H9 (cell line): ENCODE data around the gene DHRS1. TPM values are rescaled to one million over a fixed set of nuclear protein-coding genes. Genes with fewer than 3 reads are reported as not detected.

Experiments used
- DNase-seq: peaks from one replicate; pipeline ENCODE4 v3.0.0-alpha.2; 2017
- H2AFZ ChIP-seq: one replicate; pipeline ENCODE4 v1.6.1; 2013; ENCODE audit warnings: mild to moderate bottlenecking, low read length, control low read depth, moderate library complexity
- H2AK5ac ChIP-seq: 2 replicates; pipeline ENCODE4 v1.6.1; 2013; ENCODE audit warnings: low read length, control low read depth, mixed read lengths; ENCODE audit not compliant: insufficient read length
- H2BK120ac ChIP-seq: one replicate; pipeline ENCODE4 v1.6.1; 2013; ENCODE audit warnings: low read depth, mild to moderate bottlenecking, low read length, control low read depth, inconsistent platforms; ENCODE audit not compliant: poor library complexity, severe bottlenecking
- H2BK12ac ChIP-seq: 2 replicates; pipeline ENCODE4 v1.6.1; 2013; ENCODE audit warnings: low read length, control low read depth, mixed read lengths, low read depth; ENCODE audit not compliant: insufficient read length
- H2BK15ac ChIP-seq: 2 replicates; pipeline ENCODE4 v1.6.1; 2013; ENCODE audit warnings: low read depth, low read length, control low read depth
- H2BK20ac ChIP-seq: one replicate; pipeline ENCODE4 v1.6.1; 2013; ENCODE audit warnings: low read depth, mild to moderate bottlenecking, low read length, control low read depth, inconsistent platforms; ENCODE audit not compliant: poor library complexity, severe bottlenecking
- H2BK5ac ChIP-seq: 2 replicates; pipeline ENCODE4 v1.6.1; 2013; ENCODE audit warnings: low read length, control low read depth, mixed read lengths; ENCODE audit not compliant: insufficient read length
- H3K14ac ChIP-seq: 2 replicates; pipeline ENCODE4 v1.6.1; 2013; ENCODE audit warnings: low read length, control low read depth; ENCODE audit not compliant: insufficient read depth
- H3K18ac ChIP-seq: 2 replicates; pipeline ENCODE4 v1.6.1; 2013; ENCODE audit warnings: low read depth, mild to moderate bottlenecking, mixed read lengths, low read length, control low read depth; ENCODE audit not compliant: insufficient read length
- H3K23ac ChIP-seq: 2 replicates; pipeline ENCODE4 v1.6.1; 2013; ENCODE audit warnings: low read length, control low read depth, mixed read lengths, low read depth; ENCODE audit not compliant: insufficient read length
- H3K23me2 ChIP-seq: 2 replicates; pipeline ENCODE4 v1.6.1; 2013; ENCODE audit warnings: low read depth, mild to moderate bottlenecking, mixed read lengths, low read length, control low read depth; ENCODE audit not compliant: insufficient read length, poor library complexity, severe bottlenecking
- H3K27ac ChIP-seq: 2 replicates; pipeline ENCODE4 v1.5.1; 2013; ENCODE audit warnings: low read length, control low read depth, mixed read lengths, low read depth; ENCODE audit not compliant: insufficient read length
- H3K27me3 ChIP-seq: 2 replicates; pipeline ENCODE4 v1.6.1; 2013; ENCODE audit warnings: low read length, control low read depth, inconsistent platforms; ENCODE audit not compliant: insufficient read depth
- H3K4ac ChIP-seq: 2 replicates; pipeline ENCODE4 v1.6.1; 2013; ENCODE audit warnings: low read depth, mild to moderate bottlenecking, control low read depth, inconsistent platforms, low read length, moderate library complexity
- H3K4me1 ChIP-seq: 2 replicates; pipeline ENCODE4 v1.6.1; 2013; ENCODE audit warnings: low read length, control low read depth, inconsistent platforms; ENCODE audit not compliant: insufficient read depth
- H3K4me2 ChIP-seq: 2 replicates; pipeline ENCODE4 v1.6.1; 2013; ENCODE audit warnings: low read length, control low read depth, mixed read lengths; ENCODE audit not compliant: insufficient read length, insufficient read depth
- H3K56ac ChIP-seq: 2 replicates; pipeline ENCODE4 v1.6.1; 2013; ENCODE audit warnings: low read depth, mild to moderate bottlenecking, mixed read lengths, low read length, control low read depth; ENCODE audit not compliant: insufficient read length
- H3K79me1 ChIP-seq: 2 replicates; pipeline ENCODE4 v1.6.1; 2013; ENCODE audit warnings: low read depth, mild to moderate bottlenecking, moderate library complexity, low read length, control low read depth, inconsistent platforms; ENCODE audit not compliant: insufficient read depth, poor library complexity, severe bottlenecking
- H3K79me2 ChIP-seq: 2 replicates; pipeline ENCODE4 v1.6.1; 2013; ENCODE audit warnings: low read length, control low read depth, inconsistent platforms; ENCODE audit not compliant: insufficient read depth
- H3K9ac ChIP-seq: 2 replicates; pipeline ENCODE4 v1.6.1; 2013; ENCODE audit warnings: low read length, control low read depth, mixed read lengths; ENCODE audit not compliant: insufficient read length; ENCODE audit errors: extremely low read depth
- H3K9me3 ChIP-seq: one replicate; pipeline ENCODE4 v1.6.1; 2013; ENCODE audit warnings: low read depth, low read length, inconsistent platforms; ENCODE audit not compliant: control insufficient read depth
- H3T11ph ChIP-seq: one replicate; pipeline ENCODE4 v1.6.1; 2013; ENCODE audit warnings: mild to moderate bottlenecking, low read length, control low read depth, inconsistent platforms
- H4K20me1 ChIP-seq: one replicate; pipeline ENCODE4 v1.6.1; 2013; ENCODE audit not compliant: control insufficient read depth, insufficient read length, insufficient read depth
- H4K5ac ChIP-seq: 2 replicates; pipeline ENCODE4 v1.6.1; 2013; ENCODE audit warnings: low read depth, mild to moderate bottlenecking, mixed read lengths, low read length, control low read depth; ENCODE audit not compliant: insufficient read length
- H4K8ac ChIP-seq: replicated peaks from 2 replicates; pipeline ENCODE4 v1.6.1; 2013; ENCODE audit warnings: low read length, control low read depth, mixed read lengths, low read depth; ENCODE audit not compliant: insufficient read length
- H4K91ac ChIP-seq: 2 replicates; pipeline ENCODE4 v1.6.1; 2013; ENCODE audit warnings: low read depth, mild to moderate bottlenecking, moderate library complexity, mixed read lengths, low read length, control low read depth; ENCODE audit not compliant: insufficient read length
- H3K27ac Mint-ChIP-seq, 3 experiments: 2 replicates in 2 of 3; 3 replicates in 1 of 3; pipeline ENCODE4 v1.8.0; 2020 to 2021; ENCODE audit warnings: mixed read lengths in 3 of 3, mild to moderate bottlenecking in 1 of 3, moderate library complexity in 1 of 3
- H3K27me3 Mint-ChIP-seq: 2 replicates; pipeline ENCODE4 v1.8.0; 2021; ENCODE audit warnings: low read depth, mild to moderate bottlenecking, moderate library complexity, mixed read lengths
- H3K36me3 Mint-ChIP-seq, 3 experiments: 2 replicates in 2 of 3; 3 replicates in 1 of 3; pipeline ENCODE4 v1.8.0; 2020 to 2021; ENCODE audit warnings: low read depth in 3 of 3, mixed read lengths in 3 of 3; ENCODE audit not compliant: insufficient read depth in 1 of 3
- H3K4me1 Mint-ChIP-seq, 2 experiments: 2 replicates each; pipeline ENCODE4 v1.8.0; 2020; ENCODE audit warnings: mixed read lengths in 2 of 2
- H3K4me3 Mint-ChIP-seq, 2 experiments: 2 replicates in 1 of 2; 3 replicates in 1 of 2; pipeline ENCODE4 v1.8.0; 2020 to 2021; ENCODE audit warnings: mild to moderate bottlenecking in 2 of 2, mixed read lengths in 2 of 2, moderate library complexity in 1 of 2
- H3K9me3 Mint-ChIP-seq, 2 experiments: 2 replicates in 1 of 2; 3 replicates in 1 of 2; pipeline ENCODE4 v1.8.0; 2020; ENCODE audit warnings: mild to moderate bottlenecking in 2 of 2, mixed read lengths in 2 of 2, moderate library complexity in 1 of 2
- WGBS: extraction: QIAGEN DNeasy Blood & Tissue Kit; methylation state at CpG from one replicate; pipeline ENCODE4 v1.1.7; 2013; ENCODE audit warnings: missing lambda C conversion rate, low lambda C conversion rate, mixed read lengths; ENCODE audit not compliant: insufficient read length; ENCODE audit errors: extremely low coverage; 5-methylcytosine and 5-hydroxymethylcytosine counted together
- total RNA-seq: library from RNA; stranded (reverse); gene quantifications from 2 replicates; pipeline ENCODE4 v1.2.1, GENCODE V29; 2021
- TF ChIP-seq, protein P1 (sequence below): fragments of 200-600 bp; sonication (generic); conservative IDR thresholded peaks from 3 replicates; pipeline ENCODE4 v1.8.0; 2021; ENCODE audit warnings: antibody characterized with exemption, mild to moderate bottlenecking

The DHRS1 gene
- total RNA-seq, 1 experiment from 2014 or later = 19.1 TPM

GRCh38 chr14:24314377-24315193 is 15.0 kb upstream of the DHRS1 start:
- no peaks in the 10 kb centered on the region for H3K9me3 ChIP-seq
- no peaks in the 10 kb centered on the region for H3K79me1 ChIP-seq
- WGBS = no CpG with 5 or more reads among the region's 5 CpGs
- H3K27me3 ChIP-seq = peaks cover 2% of the 10 kb centered on the region; the same call in 1 of the 2 replicates
- DNase-seq = no peak
- Mint-ChIP-seq H3K9me3 (no peaks in the 10 kb centered on the region), H3K36me3 (peaks cover 3 to 9% (median 5%) of the 10 kb centered on the region in 3 experiments; a peak in 5 of 7 replicates), H3K27ac (no peak overlapping the region), H3K4me3 (no peak overlapping the region), H3K27me3 (peaks cover 37% of the 10 kb centered on the region), H3K4me1 (no peaks in the 10 kb centered on the region)
- no peaks in the 10 kb centered on the region for H3K79me2 ChIP-seq
- no peak overlapping the region for H3K4me2 ChIP-seq
- no peak overlapping the region for H3K56ac ChIP-seq
- no peak overlapping the region for H2AK5ac ChIP-seq
- H4K5ac ChIP-seq = no peak overlapping the region
- no peak overlapping the region for H3T11ph ChIP-seq
- no peak overlapping the region for H2BK5ac ChIP-seq
- no peak overlapping the region for H2BK20ac ChIP-seq
- H3K4ac ChIP-seq = no peak overlapping the region
- H2AFZ ChIP-seq = no peak overlapping the region
- no peak overlapping the region for H2BK15ac ChIP-seq
- no peaks in the 10 kb centered on the region for H3K23me2 ChIP-seq
- H4K91ac ChIP-seq = no peak overlapping the region
- H2BK120ac ChIP-seq = no peak overlapping the region
- no peak overlapping the region for H2BK12ac ChIP-seq
- H3K4me1 ChIP-seq = no peaks in the 10 kb centered on the region
- H3K9ac ChIP-seq = no peak overlapping the region
- no peak overlapping the region for H3K14ac ChIP-seq
- TF ChIP-seq, protein P1, sequence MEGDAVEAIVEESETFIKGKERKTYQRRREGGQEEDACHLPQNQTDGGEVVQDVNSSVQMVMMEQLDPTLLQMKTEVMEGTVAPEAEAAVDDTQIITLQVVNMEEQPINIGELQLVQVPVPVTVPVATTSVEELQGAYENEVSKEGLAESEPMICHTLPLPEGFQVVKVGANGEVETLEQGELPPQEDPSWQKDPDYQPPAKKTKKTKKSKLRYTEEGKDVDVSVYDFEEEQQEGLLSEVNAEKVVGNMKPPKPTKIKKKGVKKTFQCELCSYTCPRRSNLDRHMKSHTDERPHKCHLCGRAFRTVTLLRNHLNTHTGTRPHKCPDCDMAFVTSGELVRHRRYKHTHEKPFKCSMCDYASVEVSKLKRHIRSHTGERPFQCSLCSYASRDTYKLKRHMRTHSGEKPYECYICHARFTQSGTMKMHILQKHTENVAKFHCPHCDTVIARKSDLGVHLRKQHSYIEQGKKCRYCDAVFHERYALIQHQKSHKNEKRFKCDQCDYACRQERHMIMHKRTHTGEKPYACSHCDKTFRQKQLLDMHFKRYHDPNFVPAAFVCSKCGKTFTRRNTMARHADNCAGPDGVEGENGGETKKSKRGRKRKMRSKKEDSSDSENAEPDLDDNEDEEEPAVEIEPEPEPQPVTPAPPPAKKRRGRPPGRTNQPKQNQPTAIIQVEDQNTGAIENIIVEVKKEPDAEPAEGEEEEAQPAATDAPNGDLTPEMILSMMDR = no peak
- no peak overlapping the region for H3K27ac ChIP-seq
- no peaks in the 10 kb centered on the region for H4K20me1 ChIP-seq
- H3K23ac ChIP-seq = no peak overlapping the region
- H4K8ac ChIP-seq = no peak overlapping the region
- no peak overlapping the region for H3K18ac ChIP-seq
